B cell (primary cell): ENCODE data around the gene PGM5.

ENCODE experiments used
- EZH2 ChIP-seq: IDR thresholded peaks from 2 replicates; pipeline ENCODE4 v1.6.1; 2012; ENCODE audit warnings: borderline replicate concordance, low read depth, mild to moderate bottlenecking, moderate library complexity, low read length; ENCODE audit not compliant: insufficient read depth, poor library complexity, severe bottlenecking
- TF ChIP-seq, protein P1 (sequence below): fragments of 200-600 bp; IDR thresholded peaks from one replicate; pipeline ENCODE4 v1.8.0; 2022; ENCODE audit warnings: antibody characterized with exemption, mild to moderate bottlenecking

DNA sequence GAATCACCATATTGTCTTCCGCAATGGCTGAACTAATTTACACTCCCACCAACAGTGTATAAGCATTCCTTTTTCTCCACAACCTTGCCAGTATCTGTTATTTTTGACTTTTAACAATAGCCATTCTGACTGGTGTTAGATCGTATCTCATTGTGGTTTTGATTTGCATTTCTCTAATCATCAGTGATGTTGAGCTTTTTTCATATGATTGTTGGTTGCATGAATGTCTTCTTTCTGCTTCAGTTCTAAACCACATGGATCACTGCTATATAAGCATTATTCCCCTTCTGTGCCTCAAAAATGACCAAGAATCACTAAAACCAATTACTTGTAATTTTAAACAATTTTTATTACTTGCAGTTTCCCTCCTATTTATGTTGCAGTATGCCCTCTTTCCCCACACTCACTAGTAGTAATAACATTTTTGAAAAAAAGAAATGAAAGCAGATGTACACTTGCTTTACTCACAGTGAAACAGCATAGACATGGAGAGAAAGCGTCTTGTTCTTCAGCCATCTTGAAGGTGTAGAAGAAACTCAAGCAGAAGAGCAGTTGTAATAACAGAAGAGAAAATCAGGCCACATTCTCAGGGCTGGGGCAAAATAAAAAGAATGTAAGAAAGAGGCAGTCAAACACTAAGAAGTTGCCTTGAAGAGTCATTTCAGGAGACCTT is 188.8 kb downstream of the PGM5 start:
- TF ChIP-seq, protein P1, sequence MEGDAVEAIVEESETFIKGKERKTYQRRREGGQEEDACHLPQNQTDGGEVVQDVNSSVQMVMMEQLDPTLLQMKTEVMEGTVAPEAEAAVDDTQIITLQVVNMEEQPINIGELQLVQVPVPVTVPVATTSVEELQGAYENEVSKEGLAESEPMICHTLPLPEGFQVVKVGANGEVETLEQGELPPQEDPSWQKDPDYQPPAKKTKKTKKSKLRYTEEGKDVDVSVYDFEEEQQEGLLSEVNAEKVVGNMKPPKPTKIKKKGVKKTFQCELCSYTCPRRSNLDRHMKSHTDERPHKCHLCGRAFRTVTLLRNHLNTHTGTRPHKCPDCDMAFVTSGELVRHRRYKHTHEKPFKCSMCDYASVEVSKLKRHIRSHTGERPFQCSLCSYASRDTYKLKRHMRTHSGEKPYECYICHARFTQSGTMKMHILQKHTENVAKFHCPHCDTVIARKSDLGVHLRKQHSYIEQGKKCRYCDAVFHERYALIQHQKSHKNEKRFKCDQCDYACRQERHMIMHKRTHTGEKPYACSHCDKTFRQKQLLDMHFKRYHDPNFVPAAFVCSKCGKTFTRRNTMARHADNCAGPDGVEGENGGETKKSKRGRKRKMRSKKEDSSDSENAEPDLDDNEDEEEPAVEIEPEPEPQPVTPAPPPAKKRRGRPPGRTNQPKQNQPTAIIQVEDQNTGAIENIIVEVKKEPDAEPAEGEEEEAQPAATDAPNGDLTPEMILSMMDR: no peak
- no peak for TF ChIP-seq EZH2
